ENCODE measurements around the gene SCTR.

- TF ChIP-seq REST (IDR thresholded peaks at IDR 0.05; ENCODE audit: insufficient replicate concordance, low read depth): no peak
- TF ChIP-seq GABPA (IDR thresholded peaks at IDR 0.05; ENCODE audit: low read depth): no peak
Measured at GRCh38 chr2:119433636-119434327, 90.5 kb downstream of the SCTR start.
